Measurements from ENCODE around the gene TRIM47.

TRIM47 gene

GRCh38 chr17:75878174-75878998 is at the start of gene TRIM47:
TRIM47 (minus strand) TSS chr17:75878581; CDS start chr17:75878548, 33 bp downstream.
- peak; percentile 26 for DNase-seq (ENCODE audit: low read depth)

GRCh38 chr17:75927286-75927922 is 49.0 kb upstream of the TRIM47 start:
- no peak for DNase-seq (ENCODE audit: low read depth)

- DNase-seq (ENCODE audit: low read depth): no peak
These were observed 48.1 kb upstream of the TRIM47 start for GRCh38 chr17:75926456-75926855.

- no peak for DNase-seq (ENCODE audit: low read depth)
These were observed 47.5 kb upstream of the TRIM47 start for GRCh38 chr17:75925912-75926311.

GRCh38 chr17:75925103-75925502 is 46.7 kb upstream of the TRIM47 start:
- no peak for DNase-seq (ENCODE audit: low read depth)

GRCh38 chr17:75922963-75923874 is 44.8 kb upstream of the TRIM47 start:
- DNase-seq (ENCODE audit: low read depth): no peak

- DNase-seq (ENCODE audit: low read depth): no peak
These were observed 44.0 kb upstream of the TRIM47 start for GRCh38 chr17:75922173-75922961.

- DNase-seq (ENCODE audit: low read depth): no peak
These were observed 43.2 kb upstream of the TRIM47 start for GRCh38 chr17:75921596-75921995.

GRCh38 chr17:75920045-75920560 is 41.7 kb upstream of the TRIM47 start:
- DNase-seq (ENCODE audit: low read depth): no peak

GRCh38 chr17:75919611-75920010 is 41.2 kb upstream of the TRIM47 start:
- DNase-seq (ENCODE audit: low read depth): no peak

- DNase-seq (ENCODE audit: low read depth): no peak
These were observed 39.6 kb upstream of the TRIM47 start for GRCh38 chr17:75917917-75918445.

GRCh38 chr17:75917141-75917916 is 38.9 kb upstream of the TRIM47 start:
- no peak for DNase-seq (ENCODE audit: low read depth)

GRCh38 chr17:75915268-75915667 is 36.9 kb upstream of the TRIM47 start:
- no peak for DNase-seq (ENCODE audit: low read depth)

GRCh38 chr17:75914643-75915267 is 36.4 kb upstream of the TRIM47 start:
- DNase-seq (ENCODE audit: low read depth): no peak

GRCh38 chr17:75913537-75914210 is 35.3 kb upstream of the TRIM47 start:
- no peak for DNase-seq (ENCODE audit: low read depth)

GRCh38 chr17:75910699-75911098 is 32.3 kb upstream of the TRIM47 start:
- DNase-seq (ENCODE audit: low read depth): no peak

- no peak for DNase-seq (ENCODE audit: low read depth)
These were observed 31.5 kb upstream of the TRIM47 start for GRCh38 chr17:75909812-75910274.

- DNase-seq (ENCODE audit: low read depth): no peak
These were observed 30.9 kb upstream of the TRIM47 start for GRCh38 chr17:75909051-75909811.

All from activated T-cell treated with anti-CD3 and anti-CD28 coated beads for 48 hours (primary cell).